Ascending aorta (tissue), 2 donors: ENCODE measurements around the gene TLE6. TPM values are rescaled to one million over a fixed set of nuclear protein-coding genes. Genes with fewer than 3 reads are reported as not detected.
"Not testable (repeated sequence)": the region's sequence is repeated elsewhere in the genome, so short reads cannot be mapped to it uniquely, and the experiment has no call there.

ENCODE experiments used
- DNase-seq, 2 donors: peaks; one replicate each; pipeline ENCODE4 v3.0.0-alpha.2; 2019; ENCODE audit warnings: low spot score in 2 of 2
- H3K27ac ChIP-seq, 2 donors: fragments of 200-600 bp; sonication (generic); one replicate each; pipeline ENCODE4 v1.5.1; 2016 to 2017; ENCODE audit warnings: mild to moderate bottlenecking in 1 of 2
- H3K27me3 ChIP-seq: fragments of 200-600 bp; sonication (generic); one replicate; pipeline ENCODE4 v1.5.1; 2017
- H3K36me3 ChIP-seq, 2 donors: fragments of 200-600 bp; sonication (generic); one replicate each; pipeline ENCODE4 v1.5.1; 2016
- H3K4me1 ChIP-seq, 2 donors: fragments of 200-600 bp; sonication (generic); one replicate each; pipeline ENCODE4 v1.5.1; 2016 to 2017; ENCODE audit warnings: mild to moderate bottlenecking in 1 of 2
- H3K4me3 ChIP-seq, 2 donors: fragments of 200-600 bp; sonication (generic); one replicate each; pipeline ENCODE4 v1.5.1; 2016 to 2017; ENCODE audit warnings: mild to moderate bottlenecking in 1 of 2
- H3K9me3 ChIP-seq, 2 donors: fragments of 200-600 bp; sonication (generic); one replicate each; pipeline ENCODE4 v1.5.1; 2016
- intact Hi-C: fragments of 100-400 bp; cut with DNase I; formaldehyde crosslinking; loops from one replicate; pipeline ENCODE4 v1.15.1; 2023
- total RNA-seq: library from RNA; depleted of rRNA; stranded (reverse); fragments of >200 nt; gene quantifications from one replicate; pipeline ENCODE4 v1.1.0, GENCODE V29; 2016
- TF ChIP-seq, protein P1 (sequence below), 3 experiments: fragments of 200-600 bp in 2 of 3; fragments of 450-650 bp in 1 of 3; sonication (generic) in 2 of 3; IDR thresholded peaks; one replicate each; pipeline ENCODE4 v1.5.1; 2016 to 2019; ENCODE audit warnings: antibody characterized with exemption in 3 of 3, mild to moderate bottlenecking in 1 of 3, moderate library complexity in 1 of 3

The TLE6 gene
- not detected for total RNA-seq

DNA sequence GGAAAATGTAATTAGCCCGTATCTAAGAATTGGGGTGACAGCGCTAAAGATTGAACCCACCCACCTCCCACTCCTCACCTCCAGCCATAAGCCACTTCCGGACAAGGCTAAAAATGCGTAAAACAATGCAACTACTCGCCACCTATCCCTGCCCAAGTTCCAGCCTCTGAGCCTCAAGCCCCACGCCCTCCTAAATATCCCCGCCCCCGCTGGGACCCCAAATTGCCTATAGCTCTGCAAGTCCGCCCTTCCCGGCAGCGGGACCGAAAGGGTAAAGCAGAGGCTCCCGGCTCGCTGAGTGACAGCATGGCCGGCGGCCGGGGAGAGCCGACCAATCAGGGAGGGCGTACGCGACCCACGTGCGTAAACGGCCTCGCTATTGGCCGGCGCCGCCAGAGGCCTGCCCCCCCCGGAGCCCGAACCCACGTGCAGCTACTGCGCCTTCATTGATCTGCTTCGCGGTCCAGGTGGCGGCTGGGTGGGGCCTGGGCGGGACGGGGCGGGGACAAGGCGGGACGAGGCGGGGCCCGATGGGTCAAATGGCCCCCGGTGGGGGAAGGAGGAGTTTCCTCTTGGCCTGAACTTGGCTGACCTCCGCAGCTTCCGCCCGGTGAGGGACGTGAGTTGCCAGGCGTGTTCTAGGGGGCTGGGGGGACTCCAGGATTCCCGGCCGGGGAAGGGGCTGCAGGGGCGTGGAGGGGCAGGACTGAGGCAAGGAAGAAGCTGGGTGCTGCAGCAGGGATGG is at the start of gene TLE6:
Gene TLE6, plus strand, starts transcription at position 564 of the 745 bp plus-strand sequence. CDS start 670 bp downstream, outside the sequence.
- Histone ChIP-seq H3K4me1 (peaks cover 15 to 24% of the 10 kb centered on the region in 2 donors), H3K27ac (peak within 1 kb of the TSS; percentile 44 to 50), H3K9me3 (no peaks in the 10 kb centered on the region), H3K4me3 (peak within 1 kb of the TSS; percentile 57 to 67), H3K36me3 (no peaks in the 10 kb centered on the region), H3K27me3 (no peaks in the 10 kb centered on the region)
- DNase-seq: peak; percentile 81 to 95
- TF ChIP-seq, protein P1, sequence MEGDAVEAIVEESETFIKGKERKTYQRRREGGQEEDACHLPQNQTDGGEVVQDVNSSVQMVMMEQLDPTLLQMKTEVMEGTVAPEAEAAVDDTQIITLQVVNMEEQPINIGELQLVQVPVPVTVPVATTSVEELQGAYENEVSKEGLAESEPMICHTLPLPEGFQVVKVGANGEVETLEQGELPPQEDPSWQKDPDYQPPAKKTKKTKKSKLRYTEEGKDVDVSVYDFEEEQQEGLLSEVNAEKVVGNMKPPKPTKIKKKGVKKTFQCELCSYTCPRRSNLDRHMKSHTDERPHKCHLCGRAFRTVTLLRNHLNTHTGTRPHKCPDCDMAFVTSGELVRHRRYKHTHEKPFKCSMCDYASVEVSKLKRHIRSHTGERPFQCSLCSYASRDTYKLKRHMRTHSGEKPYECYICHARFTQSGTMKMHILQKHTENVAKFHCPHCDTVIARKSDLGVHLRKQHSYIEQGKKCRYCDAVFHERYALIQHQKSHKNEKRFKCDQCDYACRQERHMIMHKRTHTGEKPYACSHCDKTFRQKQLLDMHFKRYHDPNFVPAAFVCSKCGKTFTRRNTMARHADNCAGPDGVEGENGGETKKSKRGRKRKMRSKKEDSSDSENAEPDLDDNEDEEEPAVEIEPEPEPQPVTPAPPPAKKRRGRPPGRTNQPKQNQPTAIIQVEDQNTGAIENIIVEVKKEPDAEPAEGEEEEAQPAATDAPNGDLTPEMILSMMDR (IDR thresholded peaks at IDR 0.05): no peak
- intact Hi-C loops: loop anchor here (2.0 kb wide), 4 partner anchors 14 to 80 kb away; no protein-coding TSS in a partner anchor

DNA sequence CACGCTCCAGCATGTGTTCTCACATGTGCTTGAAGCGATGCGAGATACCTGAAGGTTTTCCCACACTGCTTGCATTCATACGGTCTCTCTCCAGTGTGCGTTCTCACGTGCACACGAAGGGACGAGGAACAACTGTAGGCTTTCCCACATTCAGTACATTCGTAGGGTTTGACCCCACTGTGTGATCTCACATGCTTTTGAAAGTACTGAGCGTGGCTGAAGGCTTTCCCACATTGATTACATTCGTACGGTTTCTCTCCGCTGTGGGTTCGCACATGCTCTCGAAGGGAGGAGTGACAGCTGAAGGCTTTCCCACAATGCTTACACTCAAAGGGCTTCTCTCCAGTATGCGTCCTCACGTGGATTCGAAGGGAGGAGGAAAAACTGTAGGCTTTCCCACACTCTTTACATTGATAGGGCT is 43.9 kb upstream of the TLE6 start:
- intact Hi-C loops: no loop called here
- DNase-seq: peak in 1 of 2 donors; percentile 34
- H3K4me3 ChIP-seq: no peak overlapping the region
- no peaks in the 10 kb centered on the region for H3K4me1 ChIP-seq
- H3K27ac ChIP-seq: no peak overlapping the region
- TF ChIP-seq, protein P1 (IDR thresholded peaks at IDR 0.05): no peak
- peaks cover 29 to 32% of the 10 kb centered on the region in 2 donors for H3K9me3 ChIP-seq
- peaks cover 43 to 50% of the 10 kb centered on the region in 2 donors for H3K36me3 ChIP-seq
- no peaks in the 10 kb centered on the region for H3K27me3 ChIP-seq

DNA sequence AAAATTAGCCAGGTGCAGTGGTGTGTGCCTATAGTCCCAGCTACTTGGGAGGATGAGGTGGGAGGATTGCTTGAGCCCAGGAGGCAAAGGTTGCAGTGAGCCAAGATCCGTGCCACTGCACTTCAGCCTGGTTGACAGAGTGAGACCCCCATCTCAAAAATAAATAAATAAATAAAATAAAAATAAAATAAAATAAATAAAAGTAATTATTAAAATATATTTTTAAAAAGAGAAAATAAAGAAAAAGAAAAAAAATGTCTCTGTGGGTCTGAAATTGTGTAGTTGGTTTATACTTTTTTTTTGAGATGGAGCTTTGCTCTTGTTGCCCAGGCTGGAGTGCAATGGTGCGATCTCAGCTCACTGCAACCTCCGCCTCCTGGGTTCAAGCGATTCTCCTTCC is 41.5 kb upstream of the TLE6 start:
- H3K4me3 ChIP-seq, DNase-seq, H3K4me1 ChIP-seq, H3K27me3 ChIP-seq, intact Hi-C loops, H3K27ac ChIP-seq: not testable (repeated sequence)
- Histone ChIP-seq H3K36me3 (peaks cover 48 to 61% of the 10 kb centered on the region in 2 donors), H3K9me3 (peaks cover 29 to 32% of the 10 kb centered on the region in 2 donors)

DNA sequence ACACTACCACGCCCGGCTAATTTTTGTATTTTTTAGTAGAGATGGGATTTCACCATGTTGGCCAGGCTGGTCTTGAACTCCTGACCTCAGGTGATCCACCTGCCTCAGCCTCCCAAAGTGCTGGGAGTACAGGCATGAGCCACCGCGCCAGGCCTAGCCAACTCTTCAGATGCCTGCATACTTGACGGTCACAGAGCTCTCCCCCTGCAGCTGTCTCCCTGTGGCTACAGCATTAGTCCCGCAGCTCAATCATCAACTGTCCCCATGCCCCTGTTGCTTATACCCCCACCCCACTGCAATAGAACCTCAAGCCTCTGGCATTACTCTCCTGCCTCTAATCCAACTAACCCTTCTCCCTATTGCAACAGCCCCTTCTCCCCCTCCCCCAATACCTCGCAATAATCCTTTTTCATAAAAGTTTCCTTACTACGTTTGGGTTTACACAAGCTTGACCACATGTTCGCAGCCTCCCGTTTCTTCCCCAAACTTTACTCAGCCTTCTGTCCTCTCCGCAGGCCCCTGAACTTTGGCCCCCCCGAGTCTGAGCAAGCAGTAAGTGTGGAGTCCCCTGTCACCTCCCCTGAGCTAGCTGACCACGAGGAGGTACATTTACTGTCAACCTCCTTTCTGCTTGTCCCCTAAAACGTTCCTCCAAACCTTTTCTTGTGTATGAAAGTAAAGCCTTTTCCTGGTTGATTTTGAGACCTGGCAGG is 34.3 kb upstream of the TLE6 start:
- H3K36me3 ChIP-seq: peaks cover 9 to 15% of the 10 kb centered on the region in 2 donors
- intact Hi-C loops: no loop called here
- no peak for DNase-seq

DNA sequence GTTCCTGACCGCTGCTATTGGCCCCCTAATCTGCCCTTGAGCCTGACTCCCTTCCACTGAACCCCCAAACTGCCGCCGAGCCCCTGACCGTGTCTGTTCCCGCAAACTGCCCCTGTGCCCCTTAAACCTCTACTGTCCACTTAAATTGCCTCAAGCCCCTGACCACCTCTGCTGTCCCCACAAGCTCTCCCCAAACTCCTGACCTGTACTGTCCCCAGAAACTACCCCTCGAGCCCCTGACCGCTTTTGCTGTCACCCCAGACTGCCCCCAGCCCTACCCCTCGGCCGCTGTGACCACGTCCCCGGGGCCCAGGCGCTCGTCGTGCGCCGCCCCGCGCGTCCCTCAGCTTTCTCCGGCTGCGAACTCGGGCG is 33.0 kb upstream of the TLE6 start:
- intact Hi-C loops: no loop called here
- H3K4me3 ChIP-seq: peak overlapping the region; percentile 97

More for the DNA sequence above, 34.3 kb upstream of the TLE6 start:
- H3K27me3 ChIP-seq: no peaks in the 10 kb centered on the region
- no peak overlapping the region for H3K4me3 ChIP-seq
- no peaks in the 10 kb centered on the region for H3K9me3 ChIP-seq
- peaks cover 0 to 9% of the 10 kb centered on the region in 2 donors for H3K4me1 ChIP-seq
- no peak overlapping the region for H3K27ac ChIP-seq
- TF ChIP-seq, protein P1 (IDR thresholded peaks at IDR 0.05): no peak

More for the DNA sequence above, 33.0 kb upstream of the TLE6 start:
- H3K27me3 ChIP-seq: no peaks in the 10 kb centered on the region
- peaks cover 3 to 4% of the 10 kb centered on the region in 2 donors for H3K36me3 ChIP-seq
- DNase-seq: no peak
- H3K4me1 ChIP-seq: peaks cover 1 to 14% of the 10 kb centered on the region in 2 donors
- no peaks in the 10 kb centered on the region for H3K9me3 ChIP-seq
- H3K27ac ChIP-seq: peak overlapping the region; percentile 80 to 91
- TF ChIP-seq, protein P1 (IDR thresholded peaks at IDR 0.05): no peak
